ENCODE data around the gene TPCN2.

The TPCN2 gene

DNA sequence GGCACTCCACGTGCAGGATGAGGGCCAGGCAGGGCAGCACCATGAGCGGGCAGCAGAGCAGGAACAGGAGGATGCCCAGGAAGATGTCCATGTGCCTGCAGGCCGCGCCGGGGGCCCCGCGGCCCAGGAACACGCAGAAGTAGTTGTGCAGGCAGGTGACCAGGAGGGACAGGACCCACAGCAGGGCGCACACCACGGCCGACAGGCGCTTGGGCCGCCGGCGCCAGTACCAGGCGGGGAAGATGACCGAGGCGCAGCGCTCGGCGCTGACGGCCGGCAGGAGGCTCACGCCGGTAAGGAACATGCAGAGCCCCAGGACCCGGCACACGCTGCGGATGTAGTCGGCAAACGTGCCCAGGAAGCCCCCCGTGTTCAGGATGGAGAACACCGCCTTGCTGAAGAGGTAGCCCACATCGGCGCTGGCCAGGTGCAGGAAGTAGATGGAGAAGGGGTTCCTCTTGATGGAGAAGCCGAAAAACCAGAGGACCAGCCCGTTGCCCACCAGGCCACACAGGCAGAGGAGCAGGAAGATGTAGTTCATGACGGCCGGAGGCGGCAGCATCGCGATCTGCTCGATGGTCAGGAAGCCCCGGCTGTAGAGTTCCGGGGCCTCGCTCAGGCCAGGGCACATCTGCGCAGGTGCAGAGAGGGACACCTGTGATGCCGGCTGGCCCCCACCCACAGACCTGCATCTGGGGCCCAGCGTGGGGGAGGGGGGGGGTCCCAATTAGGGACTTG lies 42.9 kb upstream of the TPCN2 start:
- no peak overlapping the region for H3K4me3 ChIP-seq (ENCODE audit: control insufficient read depth, low read depth, low read length)
- DNase-seq (ENCODE audit: low read depth), result no peak
- TF ChIP-seq, protein P1, sequence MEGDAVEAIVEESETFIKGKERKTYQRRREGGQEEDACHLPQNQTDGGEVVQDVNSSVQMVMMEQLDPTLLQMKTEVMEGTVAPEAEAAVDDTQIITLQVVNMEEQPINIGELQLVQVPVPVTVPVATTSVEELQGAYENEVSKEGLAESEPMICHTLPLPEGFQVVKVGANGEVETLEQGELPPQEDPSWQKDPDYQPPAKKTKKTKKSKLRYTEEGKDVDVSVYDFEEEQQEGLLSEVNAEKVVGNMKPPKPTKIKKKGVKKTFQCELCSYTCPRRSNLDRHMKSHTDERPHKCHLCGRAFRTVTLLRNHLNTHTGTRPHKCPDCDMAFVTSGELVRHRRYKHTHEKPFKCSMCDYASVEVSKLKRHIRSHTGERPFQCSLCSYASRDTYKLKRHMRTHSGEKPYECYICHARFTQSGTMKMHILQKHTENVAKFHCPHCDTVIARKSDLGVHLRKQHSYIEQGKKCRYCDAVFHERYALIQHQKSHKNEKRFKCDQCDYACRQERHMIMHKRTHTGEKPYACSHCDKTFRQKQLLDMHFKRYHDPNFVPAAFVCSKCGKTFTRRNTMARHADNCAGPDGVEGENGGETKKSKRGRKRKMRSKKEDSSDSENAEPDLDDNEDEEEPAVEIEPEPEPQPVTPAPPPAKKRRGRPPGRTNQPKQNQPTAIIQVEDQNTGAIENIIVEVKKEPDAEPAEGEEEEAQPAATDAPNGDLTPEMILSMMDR (IDR thresholded peaks at IDR 0.05; ENCODE audit: control insufficient read depth, insufficient read depth, low read depth, low read length, missing control alignments), result no peak

DNA sequence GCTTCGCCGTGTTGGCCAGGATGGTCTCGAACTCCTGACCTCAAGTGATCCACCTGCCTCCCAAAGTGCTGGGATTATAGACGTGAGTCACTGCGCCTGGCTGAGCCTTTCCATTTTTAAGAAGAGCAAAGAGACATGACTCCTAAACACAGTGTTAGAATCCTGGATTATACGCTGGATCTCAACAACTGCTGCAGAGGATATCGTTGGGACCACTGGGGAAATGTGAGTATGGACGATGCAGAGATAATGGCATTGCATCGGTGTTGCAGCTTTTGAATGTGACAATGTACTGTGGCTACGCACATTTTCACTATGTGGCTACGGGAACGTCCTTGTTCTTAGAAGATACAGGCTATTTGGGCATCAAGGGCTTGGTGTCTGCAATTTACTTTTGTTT lies 41.9 kb upstream of the TPCN2 start:
- TF ChIP-seq, protein P1 (IDR thresholded peaks at IDR 0.05; ENCODE audit: control insufficient read depth, insufficient read depth, low read depth, low read length, missing control alignments), result no peak
- no peak for DNase-seq (ENCODE audit: low read depth)
- H3K4me3 ChIP-seq (ENCODE audit: control insufficient read depth, low read depth, low read length), result no peak overlapping the region

DNA sequence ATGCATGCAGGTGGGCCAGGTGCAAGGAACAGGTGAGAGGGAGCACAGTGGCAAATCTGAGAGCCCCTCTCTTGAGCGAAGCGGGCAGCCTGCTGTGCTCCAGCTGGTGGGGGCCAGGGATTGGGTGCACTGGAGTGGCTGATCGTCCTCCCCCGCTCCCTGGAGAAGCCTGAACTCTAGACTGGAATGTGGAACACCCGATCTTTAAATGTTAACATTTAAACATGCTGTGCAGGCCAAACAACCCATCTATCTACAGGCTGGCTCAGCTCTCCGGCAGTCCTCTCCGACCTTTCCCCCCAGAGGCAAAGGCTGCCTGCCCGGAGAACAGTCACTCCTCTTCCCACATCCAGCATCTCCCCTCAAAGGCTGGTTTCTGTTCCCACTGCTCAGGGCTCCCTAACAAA lies 40.8 kb upstream of the TPCN2 start:
- TF ChIP-seq, protein P1 (IDR thresholded peaks at IDR 0.05; ENCODE audit: control insufficient read depth, insufficient read depth, low read depth, low read length, missing control alignments), result no peak
- no peak overlapping the region for H3K4me3 ChIP-seq (ENCODE audit: control insufficient read depth, low read depth, low read length)
- DNase-seq (ENCODE audit: low read depth), result no peak

DNA sequence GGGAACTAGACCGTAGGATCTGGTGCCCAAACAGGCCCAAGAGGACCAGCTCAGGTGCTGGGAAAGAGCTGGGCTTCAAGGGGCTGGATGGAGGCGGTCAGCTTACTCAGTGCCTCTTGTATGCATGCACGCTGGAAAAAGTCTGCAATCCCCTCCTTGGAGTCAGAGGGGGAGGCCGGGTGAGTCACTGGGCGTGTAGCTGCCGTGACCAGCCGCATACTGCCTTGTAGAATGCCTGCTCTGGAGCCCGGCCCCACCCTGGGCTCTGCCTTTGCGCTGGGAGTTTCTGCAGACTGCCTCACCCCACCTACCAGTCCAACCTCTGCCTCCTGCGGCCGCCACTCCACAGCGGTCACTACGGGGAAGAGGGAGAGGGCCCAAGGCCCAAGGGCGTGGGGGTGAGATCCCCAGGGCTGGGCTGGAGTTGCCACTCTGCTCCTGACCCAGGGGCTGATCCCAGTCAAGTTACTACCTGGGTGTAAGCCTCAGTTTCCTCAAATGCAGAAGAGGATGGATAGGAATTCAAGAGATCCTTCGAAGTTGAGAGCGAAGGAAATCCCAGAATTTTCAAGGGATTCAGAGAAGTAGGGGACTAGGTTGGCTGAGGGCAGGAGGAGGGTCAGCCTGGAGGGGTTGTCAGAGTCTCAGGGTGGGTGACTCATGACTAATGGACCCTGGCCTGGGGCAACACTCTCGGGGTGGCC lies 39.8 kb upstream of the TPCN2 start:
- peak overlapping the region; percentile 3; the same call in 1 of the 2 replicates for H3K4me3 ChIP-seq (ENCODE audit: control insufficient read depth, low read depth, low read length)
- TF ChIP-seq, protein P1 (IDR thresholded peaks at IDR 0.05; ENCODE audit: control insufficient read depth, insufficient read depth, low read depth, low read length, missing control alignments), result no peak
- peak; percentile 89 for DNase-seq (ENCODE audit: low read depth)

DNA sequence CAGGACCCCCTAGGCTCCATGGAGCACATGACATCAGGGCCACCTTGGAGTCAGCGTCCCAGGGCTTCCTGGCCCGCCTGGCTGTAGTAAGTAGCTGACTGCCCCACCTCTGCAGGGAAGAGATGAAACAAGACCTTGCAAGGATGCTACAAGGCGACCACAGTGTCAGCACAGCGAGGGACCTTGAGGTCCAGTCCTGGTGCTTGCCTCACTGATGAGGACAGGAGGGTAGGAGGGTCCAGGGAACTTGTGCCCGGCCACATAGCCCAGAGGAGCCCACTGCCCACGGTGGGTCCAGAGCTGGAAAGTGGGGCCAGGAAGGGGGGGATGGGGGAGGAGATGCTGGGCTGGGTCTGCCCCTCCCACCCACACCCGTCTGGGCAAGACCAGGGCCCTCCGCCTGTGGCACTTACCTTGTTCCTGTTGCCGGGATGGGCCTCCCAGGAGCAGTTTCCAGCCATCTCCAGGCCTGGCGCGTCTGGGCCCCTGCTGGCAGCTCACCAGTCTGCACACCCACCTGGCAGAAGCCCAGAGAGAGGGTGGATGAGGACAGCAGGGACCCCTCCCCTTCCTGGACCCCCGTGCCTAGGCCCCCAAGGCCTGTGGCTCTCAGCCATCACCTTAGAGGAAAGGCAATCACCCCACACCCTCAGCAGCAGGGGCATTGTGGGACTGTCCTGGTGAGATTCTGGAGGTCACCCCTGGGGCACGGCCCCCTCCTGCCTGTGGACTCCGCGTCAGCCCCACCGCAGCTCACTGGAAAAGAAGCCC lies 39.1 kb upstream of the TPCN2 start:
- H3K4me3 ChIP-seq (ENCODE audit: control insufficient read depth, low read depth, low read length), result no peak overlapping the region
- DNase-seq (ENCODE audit: low read depth), result no peak
- TF ChIP-seq, protein P1 (IDR thresholded peaks at IDR 0.05; ENCODE audit: control insufficient read depth, insufficient read depth, low read depth, low read length, missing control alignments), result no peak

DNA sequence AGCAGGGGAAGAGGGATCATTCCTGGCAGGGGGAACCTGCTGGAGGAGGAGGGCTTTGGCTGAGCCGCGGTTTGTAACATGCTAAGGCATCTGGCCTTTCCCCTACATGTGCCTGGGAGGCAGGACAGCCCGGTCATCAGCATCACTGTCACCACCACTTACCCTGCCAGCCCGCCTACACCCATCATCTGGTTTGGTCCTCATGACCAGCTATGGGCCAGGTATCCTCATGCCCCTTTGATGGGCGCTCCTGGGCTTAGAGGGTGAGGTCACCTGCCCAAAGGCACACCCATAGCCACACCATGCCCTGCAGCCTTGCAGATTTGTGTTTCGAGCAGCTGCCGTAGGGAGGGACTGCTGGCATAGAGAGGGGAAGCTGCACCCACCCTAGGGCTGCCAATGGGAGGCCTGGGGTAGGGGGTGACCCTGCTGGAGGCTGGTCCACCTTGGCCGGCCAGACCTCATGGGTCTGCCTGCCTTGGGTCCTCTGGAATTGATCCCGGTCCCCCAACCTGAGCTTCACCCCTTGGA lies 38.3 kb upstream of the TPCN2 start:
- no peak for DNase-seq (ENCODE audit: low read depth)

More for the DNA sequence above, 38.3 kb upstream of the TPCN2 start:
- TF ChIP-seq, protein P1 (IDR thresholded peaks at IDR 0.05; ENCODE audit: control insufficient read depth, insufficient read depth, low read depth, low read length, missing control alignments), result no peak
- H3K4me3 ChIP-seq (ENCODE audit: control insufficient read depth, low read depth, low read length), result peak overlapping the region; percentile 36
